OCI-LY1 (cell line): ENCODE measurements around the gene YPEL2.

ENCODE experiments used
- H2AFZ ChIP-seq: fragments of 200-600 bp; sonication (generic), shearing (Covaris generic); 2 replicates; pipeline ENCODE4 v1.6.0; 2014; ENCODE audit warnings: antibody characterized with exemption, mild to moderate bottlenecking, low read length
- H3F3A ChIP-seq: fragments of 200-600 bp; sonication (generic), shearing (Covaris generic); 2 replicates; pipeline ENCODE4 v1.6.0; 2014; ENCODE audit warnings: mild to moderate bottlenecking, antibody characterized with exemption, low read length, moderate library complexity; ENCODE audit not compliant: insufficient read depth
- H3K27ac ChIP-seq: fragments of 200-600 bp; sonication (generic); 2 replicates; pipeline ENCODE4 v1.5.1; 2014; ENCODE audit warnings: low read length, mixed run types, mild to moderate bottlenecking, low read depth; ENCODE audit not compliant: poor library complexity, severe bottlenecking
- H3K27me3 ChIP-seq: fragments of 200-600 bp; sonication (generic); 2 replicates; pipeline ENCODE4 v1.6.0; 2014; ENCODE audit warnings: antibody characterized with exemption, mild to moderate bottlenecking, low read length, moderate library complexity; ENCODE audit not compliant: insufficient read depth
- H3K36me3 ChIP-seq: fragments of 200-600 bp; sonication (generic); 2 replicates; pipeline ENCODE4 v1.6.1; 2014; ENCODE audit warnings: mild to moderate bottlenecking, antibody characterized with exemption, low read length, moderate library complexity, mixed read lengths; ENCODE audit not compliant: insufficient read depth
- H3K4me1 ChIP-seq: fragments of 200-600 bp; sonication (generic); 2 replicates; pipeline ENCODE4 v1.5.1; 2014; ENCODE audit warnings: mild to moderate bottlenecking, low read length, moderate library complexity; ENCODE audit not compliant: insufficient read depth, severe bottlenecking
- H3K4me2 ChIP-seq: fragments of 200-600 bp; sonication (generic), shearing (Covaris generic); 2 replicates; pipeline ENCODE4 v1.6.1; 2014; ENCODE audit warnings: low read length
- H3K4me3 ChIP-seq: fragments of 200-600 bp; sonication (generic); 2 replicates; pipeline ENCODE4 v1.5.1; 2014; ENCODE audit warnings: low read length, low read depth, mild to moderate bottlenecking, mixed read lengths; ENCODE audit not compliant: poor library complexity, severe bottlenecking
- H3K79me2 ChIP-seq: fragments of 200-600 bp; shearing (Covaris generic); 2 replicates; pipeline ENCODE4 v1.6.1; 2016; ENCODE audit warnings: mixed run types, low read length, mixed read lengths; ENCODE audit not compliant: insufficient read depth
- H3K9ac ChIP-seq: fragments of 200-600 bp; sonication (generic), shearing (Covaris generic); 2 replicates; pipeline ENCODE4 v1.6.1; 2014; ENCODE audit warnings: mild to moderate bottlenecking, low read length, mixed read lengths
- H3K9me2 ChIP-seq: fragments of 200-600 bp; sonication (generic), shearing (Covaris generic); 2 replicates; pipeline ENCODE4 v1.6.1; 2014; ENCODE audit warnings: low read depth, mild to moderate bottlenecking, low read length, mixed read lengths
- H3K9me3 ChIP-seq: fragments of 200-600 bp; shearing (Covaris generic); 2 replicates; pipeline ENCODE4 v1.6.1; 2014; ENCODE audit warnings: low read length, mixed read lengths
- H4K20me1 ChIP-seq: fragments of 200-600 bp; sonication (generic), shearing (Covaris generic); 2 replicates; pipeline ENCODE4 v1.6.0; 2016; ENCODE audit warnings: mild to moderate bottlenecking, low read length; ENCODE audit not compliant: insufficient read depth
- EZH2 ChIP-seq: fragments of 200-600 bp; sonication (generic), shearing (Covaris generic); IDR thresholded peaks from 2 replicates; pipeline ENCODE4 v1.8.0; 2017; ENCODE audit warnings: borderline replicate concordance, mixed run types, mild to moderate bottlenecking, antibody characterized with exemption, low read length, moderate library complexity, mixed read lengths
- TF ChIP-seq, protein P1 (sequence below): fragments of 200-600 bp; sonication (generic), shearing (Covaris generic); IDR thresholded peaks from 2 replicates; pipeline ENCODE4 v1.5.1; 2017; ENCODE audit warnings: mild to moderate bottlenecking, antibody characterized with exemption, low read length, moderate library complexity, mixed read lengths

Gene YPEL2

GRCh38 chr17:59366040-59366757, 34.7 kb downstream of the YPEL2 start:
- no peak overlapping the region for H3K4me3 ChIP-seq
- H2AFZ ChIP-seq, result no peak overlapping the region

DNA sequence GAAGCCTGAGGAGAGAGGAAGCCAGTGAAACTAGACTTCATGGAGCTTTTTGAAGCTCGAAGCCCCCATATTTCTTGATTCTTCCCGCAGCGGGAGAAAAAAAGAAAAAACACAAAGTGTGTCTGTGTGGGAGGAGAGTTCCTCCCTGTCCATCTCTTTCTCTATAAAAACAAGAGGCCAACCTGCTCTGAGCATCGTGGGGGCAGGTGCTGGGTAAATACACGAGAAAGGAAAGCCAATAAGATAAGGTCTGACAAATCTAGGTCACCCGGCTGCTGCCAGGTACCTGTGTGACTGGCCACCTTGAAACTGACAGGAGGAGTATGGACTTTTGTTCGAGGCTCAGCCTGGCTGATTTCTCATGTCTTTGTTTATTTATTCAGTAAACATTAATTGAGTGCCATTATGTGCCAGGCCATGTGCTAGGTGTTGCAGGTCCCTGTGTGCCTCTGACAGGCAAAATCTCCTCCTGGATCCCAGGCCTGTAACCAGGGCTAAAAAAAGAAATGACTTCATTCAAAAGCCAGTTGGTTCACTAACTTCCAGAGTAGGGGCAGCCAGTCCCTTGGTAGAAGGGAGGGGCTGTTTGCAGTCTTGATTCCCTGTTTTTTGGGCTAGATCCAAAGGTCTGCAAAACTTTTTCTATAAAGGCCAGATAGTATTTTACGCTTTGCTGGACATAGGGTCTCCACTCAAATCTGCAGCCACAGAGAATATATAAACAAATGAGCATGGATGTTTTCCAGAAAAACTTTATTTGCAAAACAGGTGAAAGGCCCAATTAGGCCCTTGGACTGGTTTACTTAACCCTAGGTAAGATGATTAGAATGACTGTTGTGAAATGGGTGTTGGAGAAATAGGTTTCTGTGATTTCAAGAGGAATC, 35.6 kb downstream of the YPEL2 start:
- H3K4me2 ChIP-seq, result no peak overlapping the region
- no peaks in the 10 kb centered on the region for H3K27me3 ChIP-seq
- H3K36me3 ChIP-seq, result no peaks in the 10 kb centered on the region
- no peaks in the 10 kb centered on the region for H3K9me2 ChIP-seq
- no peak overlapping the region for H3K4me3 ChIP-seq
- no peaks in the 10 kb centered on the region for H3K9me3 ChIP-seq
- no peak overlapping the region for H2AFZ ChIP-seq
- no peaks in the 10 kb centered on the region for H3K79me2 ChIP-seq
- no peak overlapping the region for H3K27ac ChIP-seq
- H4K20me1 ChIP-seq, result no peaks in the 10 kb centered on the region
- TF ChIP-seq, protein P1, sequence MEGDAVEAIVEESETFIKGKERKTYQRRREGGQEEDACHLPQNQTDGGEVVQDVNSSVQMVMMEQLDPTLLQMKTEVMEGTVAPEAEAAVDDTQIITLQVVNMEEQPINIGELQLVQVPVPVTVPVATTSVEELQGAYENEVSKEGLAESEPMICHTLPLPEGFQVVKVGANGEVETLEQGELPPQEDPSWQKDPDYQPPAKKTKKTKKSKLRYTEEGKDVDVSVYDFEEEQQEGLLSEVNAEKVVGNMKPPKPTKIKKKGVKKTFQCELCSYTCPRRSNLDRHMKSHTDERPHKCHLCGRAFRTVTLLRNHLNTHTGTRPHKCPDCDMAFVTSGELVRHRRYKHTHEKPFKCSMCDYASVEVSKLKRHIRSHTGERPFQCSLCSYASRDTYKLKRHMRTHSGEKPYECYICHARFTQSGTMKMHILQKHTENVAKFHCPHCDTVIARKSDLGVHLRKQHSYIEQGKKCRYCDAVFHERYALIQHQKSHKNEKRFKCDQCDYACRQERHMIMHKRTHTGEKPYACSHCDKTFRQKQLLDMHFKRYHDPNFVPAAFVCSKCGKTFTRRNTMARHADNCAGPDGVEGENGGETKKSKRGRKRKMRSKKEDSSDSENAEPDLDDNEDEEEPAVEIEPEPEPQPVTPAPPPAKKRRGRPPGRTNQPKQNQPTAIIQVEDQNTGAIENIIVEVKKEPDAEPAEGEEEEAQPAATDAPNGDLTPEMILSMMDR, result no peak
- TF ChIP-seq EZH2, result no peak
- H3K4me1 ChIP-seq, result peaks cover 10% of the 10 kb centered on the region
- no peaks in the 10 kb centered on the region for H3F3A ChIP-seq
- no peak overlapping the region for H3K9ac ChIP-seq

More at GRCh38 chr17:59366040-59366757, 34.7 kb downstream of the YPEL2 start:
- no peaks in the 10 kb centered on the region for H3K9me2 ChIP-seq
- no peaks in the 10 kb centered on the region for H3K36me3 ChIP-seq
- H3K27me3 ChIP-seq, result no peaks in the 10 kb centered on the region
- H3K4me1 ChIP-seq, result peaks cover 8% of the 10 kb centered on the region
- H3K9me3 ChIP-seq, result no peaks in the 10 kb centered on the region
- TF ChIP-seq, protein P1, result no peak
- TF ChIP-seq EZH2, result no peak
- H3K9ac ChIP-seq, result no peak overlapping the region
- H3K4me2 ChIP-seq, result no peak overlapping the region
- H3F3A ChIP-seq, result no peaks in the 10 kb centered on the region
- H3K27ac ChIP-seq, result no peak overlapping the region
- H3K79me2 ChIP-seq, result no peaks in the 10 kb centered on the region
- no peaks in the 10 kb centered on the region for H4K20me1 ChIP-seq

DNA sequence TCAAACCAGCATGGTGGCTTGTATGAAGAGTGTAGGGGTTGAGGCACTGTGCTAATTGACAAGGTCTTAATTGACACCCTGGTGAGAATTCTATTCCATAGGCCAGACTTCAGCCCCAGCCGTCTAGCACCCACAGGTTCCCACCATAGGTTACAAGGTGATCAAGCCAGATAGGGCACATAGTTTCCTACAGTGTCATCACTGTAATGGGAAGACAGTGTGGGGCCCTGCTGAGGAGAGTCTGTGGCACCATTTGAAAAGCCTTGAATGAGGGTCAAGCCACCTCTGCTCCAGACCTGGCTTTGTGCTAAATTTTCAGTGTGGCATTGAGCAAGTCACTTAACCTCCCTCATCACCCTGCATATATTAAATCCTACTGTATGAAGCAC, 36.2 kb downstream of the YPEL2 start:
- no peaks in the 10 kb centered on the region for H3F3A ChIP-seq
- H2AFZ ChIP-seq, result no peak overlapping the region
- H3K79me2 ChIP-seq, result no peaks in the 10 kb centered on the region
- no peaks in the 10 kb centered on the region for H3K27me3 ChIP-seq
- no peak overlapping the region for H3K4me3 ChIP-seq
- H4K20me1 ChIP-seq, result no peaks in the 10 kb centered on the region
- no peaks in the 10 kb centered on the region for H3K9me3 ChIP-seq
- no peak overlapping the region for H3K9ac ChIP-seq
- TF ChIP-seq, protein P1, result no peak
- no peak for TF ChIP-seq EZH2
- no peaks in the 10 kb centered on the region for H3K9me2 ChIP-seq
- no peak overlapping the region for H3K4me2 ChIP-seq
- peaks cover 9% of the 10 kb centered on the region for H3K4me1 ChIP-seq
- H3K36me3 ChIP-seq, result no peaks in the 10 kb centered on the region
- H3K27ac ChIP-seq, result no peak overlapping the region
